Stimulated activated CD4-positive, alpha-beta T cell treated with anti-CD3 and anti-CD28 coated beads, Interleukin-15, amount 100 ng/mL, for 48 hours (primary cell): Measurements from ENCODE around the gene RBM33.

Experiments used
- DNase-seq, 2 donors: peaks; one replicate each; pipeline ENCODE4 v3.0.0-alpha.2; 2020; ENCODE audit warnings: low read depth in 2 of 2

Gene RBM33

GRCh38 chr7:155629171-155629570, 15.3 kb upstream of the RBM33 start:
- DNase-seq: no peak

- no peak for DNase-seq
Observed at GRCh38 chr7:155631155-155631554, 13.3 kb upstream of the RBM33 start.

- DNase-seq: no peak
Observed at GRCh38 chr7:155635817-155636216, 8.6 kb upstream of the RBM33 start.

- no peak for DNase-seq
Observed at GRCh38 chr7:155637155-155637554, 7.3 kb upstream of the RBM33 start.

GRCh38 chr7:155638366-155638765, 6.1 kb upstream of the RBM33 start:
- no peak for DNase-seq

GRCh38 chr7:155639958-155640520, 4.4 kb upstream of the RBM33 start:
- no peak for DNase-seq

- no peak for DNase-seq
Observed at GRCh38 chr7:155640629-155641028, 3.8 kb upstream of the RBM33 start.

- no peak for DNase-seq
Observed at GRCh38 chr7:155643804-155644177, 670 bp upstream of the RBM33 start.

- DNase-seq: peak; percentile 10 to 19
Observed at GRCh38 chr7:155644971-155645509, 579 bp downstream of the RBM33 start.

- DNase-seq: no peak
Observed at GRCh38 chr7:155645662-155646061, 1.2 kb downstream of the RBM33 start.

GRCh38 chr7:155646669-155647068, 2.2 kb downstream of the RBM33 start:
- no peak for DNase-seq

- no peak for DNase-seq
Observed at GRCh38 chr7:155647302-155647701, 2.8 kb downstream of the RBM33 start.

- DNase-seq: no peak
Observed at GRCh38 chr7:155647734-155648133, 3.3 kb downstream of the RBM33 start.

- no peak for DNase-seq
Observed at GRCh38 chr7:155648752-155649339, 4.4 kb downstream of the RBM33 start.

GRCh38 chr7:155649588-155649987, 5.1 kb downstream of the RBM33 start:
- DNase-seq: no peak

GRCh38 chr7:155652156-155653114, 8.0 kb downstream of the RBM33 start:
- no peak for DNase-seq

GRCh38 chr7:155653803-155654202, 9.3 kb downstream of the RBM33 start:
- no peak for DNase-seq

GRCh38 chr7:155656891-155657290, 12.4 kb downstream of the RBM33 start:
- no peak for DNase-seq

- DNase-seq: no peak
Observed at GRCh38 chr7:155660059-155660757, 15.7 kb downstream of the RBM33 start.

GRCh38 chr7:155660758-155661093, 16.3 kb downstream of the RBM33 start:
- DNase-seq: no peak

- DNase-seq: no peak
Observed at GRCh38 chr7:155662343-155663043, 18.0 kb downstream of the RBM33 start.

GRCh38 chr7:155663937-155664336, 19.5 kb downstream of the RBM33 start:
- no peak for DNase-seq
